Measurements from ENCODE around the gene UBE2Q1.
"Not testable (repeated sequence)": the region's sequence is repeated elsewhere in the genome, so short reads cannot be mapped to it uniquely, and the experiment has no call there.

Gene UBE2Q1

GRCh38 chr1:154550657-154551056 is 7.8 kb downstream of the UBE2Q1 start:
- no peak for DNase-seq (ENCODE audit: low read depth)

DNA sequence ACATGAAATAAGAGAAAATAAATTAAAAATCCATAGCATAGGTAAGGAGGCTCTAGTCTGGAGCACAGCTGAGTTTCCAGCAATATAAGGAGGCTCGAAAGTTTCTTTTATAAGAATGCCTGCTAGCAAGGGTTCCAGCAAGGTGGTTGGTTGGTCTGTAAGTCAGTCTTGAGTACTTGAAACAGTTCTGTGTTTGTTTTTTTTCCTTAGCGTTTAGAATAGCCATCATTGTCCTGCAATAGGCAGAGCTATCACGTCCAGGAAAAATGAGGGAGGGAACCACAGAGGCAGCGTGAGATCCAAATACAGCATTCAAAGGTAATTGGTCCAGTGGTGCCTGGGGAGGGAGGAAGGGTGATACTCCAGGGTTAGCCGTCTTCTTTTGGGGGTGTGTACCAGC is 8.4 kb downstream of the UBE2Q1 start:
- no peak for DNase-seq (ENCODE audit: low read depth)

DNA sequence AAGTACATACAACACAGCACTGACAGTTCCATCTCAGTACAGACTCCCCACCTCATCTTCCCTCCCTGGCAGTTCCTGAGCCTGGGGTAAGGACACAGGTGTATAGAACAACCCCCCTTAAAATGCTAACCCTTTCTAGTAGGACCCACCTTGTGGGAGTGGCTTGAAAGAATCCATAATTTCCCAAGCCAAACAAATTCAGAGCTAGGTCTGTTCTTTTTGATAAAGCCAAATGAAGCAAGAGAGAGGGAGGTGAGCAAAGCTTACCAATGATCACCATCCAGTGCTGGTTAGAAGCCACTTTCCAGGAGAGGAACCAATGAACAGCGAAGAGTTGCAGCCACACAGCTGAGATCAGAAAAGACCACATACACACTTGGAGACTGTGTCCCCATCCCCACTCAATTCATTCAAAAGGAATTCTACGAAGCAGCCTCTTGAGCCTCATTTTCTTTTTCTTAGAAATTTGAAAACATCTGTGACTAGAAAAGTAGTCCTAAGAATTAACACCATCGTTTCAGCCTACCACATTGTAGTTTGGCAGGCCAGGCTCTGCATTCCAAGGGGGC is 9.2 kb downstream of the UBE2Q1 start:
- no peak for DNase-seq (ENCODE audit: low read depth)

- DNase-seq (ENCODE audit: low read depth) = no peak
Observed at GRCh38 chr1:154548028-154548427, 10.4 kb downstream of the UBE2Q1 start.

DNA sequence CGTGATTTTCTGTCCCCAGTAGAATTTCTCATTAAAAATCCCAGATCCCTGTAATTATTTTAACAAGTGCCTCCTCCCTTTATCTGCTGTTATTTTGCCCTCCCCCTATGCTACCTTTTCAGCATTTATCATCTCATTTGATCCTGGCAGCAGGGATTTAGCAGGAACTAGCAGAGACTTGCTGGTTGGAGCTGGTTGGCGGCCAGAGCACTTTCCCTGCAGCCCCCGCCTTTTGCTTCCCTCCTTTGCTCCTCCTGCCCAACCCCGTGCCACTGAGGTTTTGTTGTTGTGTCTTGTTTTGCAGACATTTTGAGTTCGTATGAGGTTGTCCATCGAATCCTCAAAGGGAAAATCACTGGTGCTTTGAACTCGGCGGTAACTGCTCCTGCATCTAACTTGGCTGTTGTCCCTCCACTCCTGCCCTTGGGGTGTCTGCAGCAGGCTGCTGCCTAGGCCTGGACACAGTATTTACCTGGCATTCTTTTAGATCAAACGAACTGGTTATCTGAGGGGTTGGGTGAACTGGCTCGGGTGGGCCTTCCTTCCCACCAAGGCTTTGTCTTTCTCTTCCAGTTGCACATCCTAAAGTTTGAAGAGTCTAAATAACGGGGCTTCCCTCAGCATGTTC is 11.2 kb downstream of the UBE2Q1 start:
- no peak for DNase-seq (ENCODE audit: low read depth)

DNA sequence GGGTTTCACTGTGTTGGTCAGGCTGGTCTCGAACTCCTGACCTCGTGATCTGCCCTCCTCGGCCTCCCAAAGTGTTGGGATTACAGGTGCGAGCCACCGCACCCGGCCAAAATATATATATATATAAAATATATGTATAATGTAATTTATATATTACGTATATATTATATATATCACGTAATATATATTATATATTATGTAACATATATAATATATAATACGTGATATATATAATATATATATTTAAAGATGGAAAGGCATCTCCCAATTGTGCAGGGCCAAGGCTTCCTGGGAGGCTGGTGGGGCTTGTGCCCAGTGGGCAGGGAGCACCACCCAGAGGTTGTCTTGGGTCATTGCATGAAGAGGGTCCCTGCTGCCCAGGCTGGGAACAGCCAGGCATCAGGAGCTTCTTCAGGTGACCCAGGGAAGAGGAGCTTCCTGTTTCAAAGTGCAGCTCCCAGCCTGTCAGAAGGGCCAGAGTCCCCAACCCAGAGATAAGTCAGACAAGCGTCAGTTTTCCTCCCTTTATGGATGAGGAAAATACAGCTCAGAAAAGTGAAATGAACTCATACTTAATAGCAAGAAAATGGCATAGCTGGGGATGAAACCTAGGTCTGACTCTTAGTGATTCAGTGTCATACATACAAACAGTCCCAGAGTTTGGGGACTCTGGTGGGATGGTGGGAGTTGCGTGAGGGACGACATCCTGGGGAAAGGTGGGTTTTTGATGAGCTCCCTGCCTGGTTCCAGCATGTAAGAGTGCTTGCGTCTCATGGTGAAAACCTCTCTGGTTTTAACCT is 12.0 kb downstream of the UBE2Q1 start:
- DNase-seq (ENCODE audit: low read depth) = peak; percentile 39

- DNase-seq (ENCODE audit: low read depth) = no peak
Observed at GRCh38 chr1:154541231-154541630, 17.2 kb downstream of the UBE2Q1 start.

- DNase-seq (ENCODE audit: low read depth) = no peak
Observed at GRCh38 chr1:154539486-154540483, 18.7 kb downstream of the UBE2Q1 start.

DNA sequence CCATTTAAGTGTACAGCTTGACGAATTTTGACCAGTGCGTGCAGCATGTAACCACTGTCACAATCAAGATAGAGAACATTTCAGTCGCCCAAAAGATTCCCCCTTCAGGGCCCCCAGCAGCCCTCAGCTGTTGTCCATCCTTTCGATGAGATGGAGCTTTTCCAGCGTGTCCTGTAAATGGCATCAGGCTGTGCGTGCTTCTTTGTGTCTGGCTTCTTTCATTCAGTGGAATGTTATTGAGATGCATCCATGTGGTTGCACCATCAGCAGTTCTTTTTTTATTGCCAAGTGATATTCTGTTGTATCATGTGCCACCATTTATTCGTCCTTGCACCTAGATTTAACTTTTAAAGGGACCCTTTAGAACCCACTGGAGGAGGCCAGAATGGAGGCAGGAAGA is 21.9 kb downstream of the UBE2Q1 start:
- peak; percentile 14 for DNase-seq (ENCODE audit: low read depth)

- no peak for DNase-seq (ENCODE audit: low read depth)
Observed at GRCh38 chr1:154533952-154534844, 24.3 kb downstream of the UBE2Q1 start.

DNA sequence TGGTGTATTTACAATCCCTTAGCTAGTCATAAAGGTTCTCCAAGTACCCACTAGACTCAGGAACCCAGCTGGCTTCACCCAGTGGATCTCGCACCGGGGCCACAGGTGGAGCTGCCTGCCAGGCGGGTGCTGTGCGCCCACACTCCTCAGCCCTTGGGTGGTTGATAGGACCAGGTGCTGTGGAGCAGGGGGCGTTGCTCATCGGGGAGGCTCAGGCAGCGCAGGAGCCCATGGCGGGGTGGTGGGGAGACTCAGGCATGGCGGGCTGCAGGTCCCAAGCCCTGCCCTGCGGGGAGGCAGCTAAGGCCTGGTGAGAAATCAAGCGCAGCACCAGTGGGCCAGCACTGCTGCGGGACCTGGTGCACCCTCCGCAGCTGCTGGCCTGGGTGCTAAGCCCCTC is 26.5 kb downstream of the UBE2Q1 start:
- DNase-seq (ENCODE audit: low read depth) = not testable (repeated sequence)

DNA sequence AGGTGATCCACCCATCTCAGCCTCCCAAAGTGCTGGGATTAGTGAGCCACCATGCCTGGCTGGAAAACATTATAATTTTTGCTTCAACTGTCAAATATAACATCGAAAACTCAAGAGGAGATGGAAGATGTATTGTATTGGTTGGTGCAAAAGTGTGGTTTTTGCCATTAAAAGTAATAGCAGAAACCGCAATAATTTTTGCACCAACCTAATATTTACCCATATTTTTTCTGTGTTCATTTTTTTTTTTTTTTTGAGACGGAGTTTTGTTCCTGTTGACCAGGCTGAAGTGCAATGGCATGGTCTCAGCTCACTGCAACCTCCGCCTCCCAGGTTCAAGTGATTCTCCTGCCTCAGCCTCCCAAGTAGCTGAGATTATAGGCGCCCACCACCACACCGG is 29.2 kb downstream of the UBE2Q1 start:
- no peak for DNase-seq (ENCODE audit: low read depth)

GRCh38 chr1:154527192-154527591 is 31.3 kb downstream of the UBE2Q1 start:
- no peak for DNase-seq (ENCODE audit: low read depth)

DNA sequence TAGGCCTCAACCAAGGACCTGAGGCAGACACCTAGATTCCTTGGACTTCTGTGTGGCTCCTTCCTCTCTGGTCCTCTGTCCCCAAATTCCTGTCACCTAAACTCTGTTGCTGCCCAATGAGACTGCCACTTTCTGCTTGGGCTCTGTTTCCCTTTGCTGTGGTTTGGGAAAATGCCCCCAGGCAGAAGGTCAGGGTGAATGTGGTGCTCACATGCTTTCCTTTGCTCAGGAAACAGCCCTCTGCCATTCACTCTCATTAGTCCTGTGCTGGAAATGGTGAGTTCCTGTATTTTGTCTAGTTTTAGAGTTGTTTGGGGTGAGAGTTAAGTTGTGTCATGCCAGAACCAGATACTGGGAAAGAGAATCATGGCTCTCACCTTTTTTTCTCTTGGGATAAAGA is 33.6 kb downstream of the UBE2Q1 start:
- DNase-seq (ENCODE audit: low read depth) = no peak

- DNase-seq (ENCODE audit: low read depth) = no peak
Observed at GRCh38 chr1:154521695-154522094, 36.8 kb downstream of the UBE2Q1 start.

- DNase-seq (ENCODE audit: low read depth) = no peak
Observed at GRCh38 chr1:154520333-154520732, 38.1 kb downstream of the UBE2Q1 start.

- DNase-seq (ENCODE audit: low read depth) = no peak
Observed at GRCh38 chr1:154519591-154519991, 38.9 kb downstream of the UBE2Q1 start.

DNA sequence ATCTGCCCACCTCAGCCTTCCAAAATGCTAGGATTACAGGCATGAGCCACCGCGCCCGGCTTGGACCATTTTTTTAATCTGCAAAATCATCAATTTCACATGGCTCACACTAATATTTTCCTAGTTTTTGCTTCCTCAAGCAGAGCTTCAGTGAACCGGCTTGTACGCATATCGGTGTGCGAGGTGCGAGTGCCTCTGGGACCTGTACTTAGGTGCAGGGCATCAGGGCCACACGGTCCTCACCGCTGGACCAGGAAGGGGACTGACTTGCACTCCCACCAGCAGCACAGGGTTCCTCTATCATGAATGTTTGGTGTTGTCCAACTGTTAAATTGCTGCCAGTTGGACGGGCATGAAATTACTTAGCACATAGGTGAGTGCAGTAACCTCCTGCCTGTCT is 40.8 kb downstream of the UBE2Q1 start:
- no peak for DNase-seq (ENCODE audit: low read depth)

- no peak for DNase-seq (ENCODE audit: low read depth)
Observed at GRCh38 chr1:154514066-154514553, 44.4 kb downstream of the UBE2Q1 start.

DNA sequence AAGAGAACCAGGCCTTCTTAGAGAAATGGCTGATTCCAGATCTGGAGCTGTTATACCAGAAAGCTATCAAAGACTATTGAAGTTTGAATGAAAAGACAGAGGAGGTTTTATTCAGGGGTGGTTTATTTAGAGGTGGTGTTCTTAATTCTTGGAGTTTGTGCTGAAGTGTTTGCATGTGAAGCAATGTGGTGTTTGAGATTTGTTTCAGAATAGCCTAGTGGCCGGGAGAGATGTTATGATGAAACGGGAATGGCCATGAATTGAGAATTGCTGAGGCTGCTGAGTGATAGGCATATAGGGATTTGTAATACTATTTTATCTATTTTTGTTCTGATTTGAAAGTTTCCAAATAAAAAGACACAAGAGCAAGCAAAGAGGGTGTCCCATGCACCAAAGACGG is 45.7 kb downstream of the UBE2Q1 start:
- no peak for DNase-seq (ENCODE audit: low read depth)

- DNase-seq (ENCODE audit: low read depth) = no peak
Observed at GRCh38 chr1:154503898-154504297, 54.6 kb downstream of the UBE2Q1 start.
